ENCODE results near the gene GLT8D1. TPM values are rescaled to one million over a fixed set of nuclear protein-coding genes. Genes with fewer than 3 reads are reported as not detected.
A peak's percentile ranks its signal among the peaks of the same experiment; 100 is the strongest.

The GLT8D1 gene
- total RNA-seq = 28.7 and 32.5 TPM in 2 replicates
- total RNA-seq (2013) = 38.2 TPM
- 22.9 and 28.1 TPM in 2 replicates for polyA plus RNA-seq
- 20.6 and 21.7 TPM in 2 replicates for polyA minus RNA-seq

- peaks cover 5 to 13% of the 10 kb centered on the region in 2 experiments for H3K36me3 ChIP-seq (replicated peaks in 1 of 2; ENCODE audit: control extremely low read depth in 1 of 2, control insufficient read depth in 1 of 2, extremely low read depth in 1 of 2, insufficient read depth in 2 of 2, low read length in 1 of 2)
- H3K9ac ChIP-seq (ENCODE audit: low read length) = peak within 1 kb of the TSS; percentile 96
- no peaks in the 10 kb centered on the region for H3K27me3 Mint-ChIP-seq
- no peaks in the 10 kb centered on the region for H3K9me3 ChIP-seq (ENCODE audit: control extremely low read depth in 1 of 3, control insufficient read depth in 2 of 3, insufficient read depth in 1 of 3, low read length in 2 of 3)
- peaks cover 40 to 44% of the 10 kb centered on the region in 2 donors for H3K4me1 ChIP-seq (ENCODE audit: control insufficient read depth in 2 of 2, insufficient read depth in 2 of 2, low read length in 2 of 2)
- CTCF ChIA-PET = interaction anchor here (0.7 kb wide), 1 partner anchor 10 kb away, joined by 3 read pairs; no protein-coding TSS in a partner anchor
- H2AFZ ChIP-seq (ENCODE audit: insufficient read depth, low read depth, low read length, poor library complexity, severe bottlenecking) = peak within 1 kb of the TSS; percentile 98
- POLR2A ChIA-PET = interaction anchor here (0.6 to 2.0 kb wide), 3 partner anchors 20 to 157 kb away, joined by 3 to 9 read pairs (median 6); partner anchors contain the start of genes GNL3, NEK4 and PBRM1
- H3K27ac ChIP-seq (ENCODE audit: low read length in 2 of 2) = peak within 1 kb of the TSS; percentile 66 to 95
- ATAC-seq (ENCODE audit: low read depth) = peak; percentile 86
- no peaks in the 10 kb centered on the region for H3K9me3 Mint-ChIP-seq (ENCODE audit: insufficient read depth)
- peaks cover 65% of the 10 kb centered on the region for H3K79me2 ChIP-seq (ENCODE audit: control insufficient read depth, insufficient read depth, low read length)
- peak within 1 kb of the TSS; percentile 96 for H3K4me3 Mint-ChIP-seq
- peak within 1 kb of the TSS; percentile 98 for H3K4me2 ChIP-seq (replicated peaks; ENCODE audit: low read depth, low read length, poor library complexity, severe bottlenecking)
- peaks cover 46% of the 10 kb centered on the region for H3K4me1 Mint-ChIP-seq
- WGBS (ENCODE audit: insufficient coverage) = under 1% methylated on average over 91 of the region's 94 CpGs
- no peaks in the 10 kb centered on the region for H3K27me3 ChIP-seq (replicated peaks in 1 of 4; ENCODE audit: control extremely low read depth in 1 of 4, control insufficient read depth in 3 of 4, insufficient read depth in 4 of 4, low read length in 3 of 4)
- H3K4me3 ChIP-seq (ENCODE audit: control extremely low read depth in 1 of 5, extremely low read depth in 1 of 5, insufficient read depth in 1 of 5, low read depth in 2 of 5, low read length in 4 of 5) = peak within 1 kb of the TSS; percentile 75 to 91 (median 82)
- intact Hi-C loops (cut with micrococcal nuclease) = loop anchor here (1.0 to 10.0 kb wide), 8 partner anchors 21 to 731 kb away; partner anchors contain the start of genes ABHD14A, ABHD14B, DCP1A and NEK4
- no peak for TF ChIP-seq EZH2 (IDR thresholded peaks at IDR 0.05; ENCODE audit: borderline replicate concordance, insufficient read depth, low read depth, low read length, poor library complexity, severe bottlenecking)
- TF ChIP-seq CTCF (IDR thresholded peaks at IDR 0.05) = no peak
- H4K20me1 ChIP-seq (ENCODE audit: control insufficient read depth, insufficient read depth, low read length, poor library complexity, severe bottlenecking) = no peaks in the 10 kb centered on the region
- peak; percentile 97 for DNase-seq
- peak within 1 kb of the TSS; percentile 97 for H3K27ac Mint-ChIP-seq
Measured at GRCh38 chr3:52705688-52706686, at the start of gene GLT8D1, which contains the start of gene SPCS1. TSS of gene GLT8D1 (minus strand) at chr3:52705791. CDS start at chr3:52700460, 5,331 bp downstream. TSS of gene SPCS1 (plus strand) at chr3:52706106. CDS start at chr3:52706247, 141 bp downstream.
